Measurements from ENCODE around the gene KCNIP4.
A peak's percentile ranks its signal among the peaks of the same experiment; 100 is the strongest.

The KCNIP4 gene

GRCh38 chr4:21901281-21901680 lies 47.3 kb downstream of the KCNIP4 start:
- no peak for DNase-seq (ENCODE audit: low spot score)

- no peak for DNase-seq (ENCODE audit: low spot score)
These were observed 48.4 kb downstream of the KCNIP4 start for GRCh38 chr4:21900211-21900610.

- no peak for DNase-seq (ENCODE audit: low spot score)
These were observed 50.5 kb downstream of the KCNIP4 start for GRCh38 chr4:21898101-21898500.

- no peak for DNase-seq (ENCODE audit: low spot score)
These were observed 51.8 kb downstream of the KCNIP4 start for GRCh38 chr4:21896767-21897166.

GRCh38 chr4:21893136-21893535 lies 55.4 kb downstream of the KCNIP4 start:
- no peak for DNase-seq (ENCODE audit: low spot score)

GRCh38 chr4:21890231-21890630 lies 58.3 kb downstream of the KCNIP4 start:
- DNase-seq (ENCODE audit: low spot score): no peak

GRCh38 chr4:21888195-21888976 lies 60.2 kb downstream of the KCNIP4 start:
- DNase-seq (ENCODE audit: low spot score): peak; percentile 42

GRCh38 chr4:21887481-21887880 lies 61.1 kb downstream of the KCNIP4 start:
- DNase-seq (ENCODE audit: low spot score): no peak

GRCh38 chr4:21885770-21886169 lies 62.8 kb downstream of the KCNIP4 start:
- DNase-seq (ENCODE audit: low spot score): peak; percentile 25

GRCh38 chr4:21885241-21885640 lies 63.3 kb downstream of the KCNIP4 start:
- DNase-seq (ENCODE audit: low spot score): peak; percentile 55

GRCh38 chr4:21884615-21885014 lies 64.0 kb downstream of the KCNIP4 start:
- no peak for DNase-seq (ENCODE audit: low spot score)

GRCh38 chr4:21882051-21882839 lies 66.3 kb downstream of the KCNIP4 start:
- no peak for DNase-seq (ENCODE audit: low spot score)

- DNase-seq (ENCODE audit: low spot score): no peak
These were observed 69.4 kb downstream of the KCNIP4 start for GRCh38 chr4:21879187-21879586.

GRCh38 chr4:21876711-21877110 lies 71.9 kb downstream of the KCNIP4 start:
- DNase-seq (ENCODE audit: low spot score): no peak

- no peak for DNase-seq (ENCODE audit: low spot score)
These were observed 75.4 kb downstream of the KCNIP4 start for GRCh38 chr4:21873145-21873544.

GRCh38 chr4:21872101-21872500 lies 76.5 kb downstream of the KCNIP4 start:
- DNase-seq (ENCODE audit: low spot score): no peak

- DNase-seq (ENCODE audit: low spot score): no peak
These were observed 78.4 kb downstream of the KCNIP4 start for GRCh38 chr4:21869978-21870745.

GRCh38 chr4:21864686-21865085 lies 83.9 kb downstream of the KCNIP4 start:
- no peak for DNase-seq (ENCODE audit: low spot score)

GRCh38 chr4:21862917-21863316 lies 85.7 kb downstream of the KCNIP4 start:
- DNase-seq (ENCODE audit: low spot score): no peak

- peak; percentile 11 for DNase-seq (ENCODE audit: low spot score)
These were observed 89.6 kb downstream of the KCNIP4 start for GRCh38 chr4:21858971-21859370.

- no peak for DNase-seq (ENCODE audit: low spot score)
These were observed 91.8 kb downstream of the KCNIP4 start for GRCh38 chr4:21856754-21857153.

- no peak for DNase-seq (ENCODE audit: low spot score)
These were observed 92.3 kb downstream of the KCNIP4 start for GRCh38 chr4:21856301-21856700.

- no peak for DNase-seq (ENCODE audit: low spot score)
These were observed 99.5 kb downstream of the KCNIP4 start for GRCh38 chr4:21849077-21849476.
